Peyer's patch (tissue), 4 donors: ENCODE results near the gene CRYL1.

Experiments used
- CTCF ChIP-seq, 6 experiments: fragments of 450-650 bp in 4 of 6; fragments of 200-600 bp in 2 of 6; sonication (generic) in 1 of 6; IDR thresholded peaks; one replicate each; pipeline ENCODE4 v1.5.1; 2017 to 2019; ENCODE audit warnings: antibody characterized with exemption in 6 of 6, mild to moderate bottlenecking in 3 of 6, moderate library complexity in 1 of 6
- POLR2A ChIP-seq, 2 donors: fragments of 450-650 bp; IDR thresholded peaks; one replicate each; pipeline ENCODE4 v1.5.1; 2017; ENCODE audit warnings: antibody characterized with exemption in 2 of 2, mild to moderate bottlenecking in 2 of 2, moderate library complexity in 2 of 2

GRCh38 chr13:20435616-20436368, 89.9 kb downstream of the CRYL1 start:
- no peak for TF ChIP-seq CTCF (IDR thresholded peaks at IDR 0.05)
- TF ChIP-seq POLR2A (IDR thresholded peaks at IDR 0.05): no peak
